Endothelial cell of umbilical vein (primary cell): Measurements from ENCODE around the gene OSBPL9. TPM values are rescaled to one million over a fixed set of nuclear protein-coding genes. Genes with fewer than 3 reads are reported as not detected.
A peak's percentile ranks its signal among the peaks of the same experiment; 100 is the strongest.

Source experiments
- BruUV-seq: library from RNA; stranded (reverse); fragments of 400-500 nt; replicated peaks from 2 replicates; lab custom pipeline; 2021; lab: Mats Ljungman, UMichigan
- CTCF ChIA-PET: fragments of 300-600, 350-600 bp; sonication (Branson Sonifier 250); formaldehyde crosslinking; loops from one replicate; lab custom pipeline; 2021; ENCODE audit warnings: antibody characterized with exemption, inconsistent platforms; lab: Charles Lee
- POLR2A ChIA-PET: fragments of 300-600, 350-600 bp; sonication (Branson Sonifier 250); formaldehyde crosslinking; loops from one replicate; lab custom pipeline; 2021; ENCODE audit warnings: antibody characterized with exemption, inconsistent platforms; lab: Charles Lee
- DNase-seq: peaks from one replicate; pipeline ENCODE4 v3.0.0-alpha.2; 2011; ENCODE audit warnings: low read depth, low spot score
- FAIRE-seq: peaks from 2 replicates; lab custom pipeline; 2011; peaks lifted over from hg19 to GRCh38; lab: Jason Lieb, UNC
- H2AFZ ChIP-seq: 2 replicates; pipeline ENCODE4 v1.6.0; 2012; ENCODE audit warnings: low read depth, low read length, control low read depth, inconsistent platforms
- H3K27ac ChIP-seq: 2 replicates; pipeline ENCODE4 v1.5.1; 2011; ENCODE audit warnings: low read depth, mild to moderate bottlenecking, control low read depth, low read length, moderate library complexity; ENCODE audit not compliant: insufficient read depth
- H3K27me3 ChIP-seq, 2 experiments: 2 replicates each; pipeline versions ENCODE4 v1.6.0 to v1.6.1; 2011; ENCODE audit warnings: low read length in 2 of 2, mixed read lengths in 1 of 2; ENCODE audit not compliant: control insufficient read depth in 2 of 2, insufficient read depth in 2 of 2
- H3K36me3 ChIP-seq, 2 experiments: 2 replicates in 1 of 2; 3 replicates in 1 of 2; pipeline ENCODE4 v1.5.1; 2011; ENCODE audit warnings: low read length in 2 of 2, mild to moderate bottlenecking in 1 of 2, moderate library complexity in 1 of 2; ENCODE audit not compliant: control insufficient read depth in 2 of 2, insufficient read depth in 2 of 2; ENCODE audit errors: extremely low read depth in 1 of 2
- H3K4me1 ChIP-seq: 3 replicates; pipeline ENCODE4 v1.5.1; 2011; ENCODE audit warnings: mild to moderate bottlenecking, low read length; ENCODE audit not compliant: control insufficient read depth, insufficient read depth; ENCODE audit errors: extremely low read depth
- H3K4me2 ChIP-seq: 2 replicates; pipeline ENCODE4 v1.6.1; 2011; ENCODE audit warnings: low read length, control low read depth, mixed read lengths; ENCODE audit not compliant: insufficient read depth
- H3K4me3 ChIP-seq, 3 experiments: fragments of 200-600 bp in 1 of 3; sonication (generic), shearing (Covaris generic) in 1 of 3; replicated peaks in 1 of 3; 2 replicates each; pipeline ENCODE4 v1.5.1; 2011 to 2016; ENCODE audit warnings: control low read depth in 3 of 3, low read length in 3 of 3, mild to moderate bottlenecking in 2 of 3, inconsistent platforms in 1 of 3, low read depth in 1 of 3, moderate library complexity in 1 of 3; ENCODE audit not compliant: insufficient read depth in 1 of 3
- H3K79me2 ChIP-seq: 2 replicates; pipeline ENCODE4 v1.6.0; 2012; ENCODE audit warnings: low read length, inconsistent platforms; ENCODE audit not compliant: control insufficient read depth, insufficient read depth
- H3K9ac ChIP-seq: replicated peaks from 2 replicates; pipeline ENCODE3; 2011; ENCODE audit warnings: low read length, control low read depth; ENCODE audit not compliant: insufficient read depth; ENCODE audit errors: extremely low read depth
- H3K9me1 ChIP-seq: replicated peaks from 3 replicates; pipeline ENCODE4 v1.6.0; 2011; ENCODE audit warnings: mild to moderate bottlenecking, low read length; ENCODE audit not compliant: control insufficient read depth, insufficient read depth; ENCODE audit errors: extremely low read depth
- H3K9me3 ChIP-seq: replicated peaks from 2 replicates; pipeline ENCODE4 v1.5.1; 2012; ENCODE audit warnings: low read length, inconsistent platforms; ENCODE audit not compliant: control insufficient read depth, insufficient read depth
- H4K20me1 ChIP-seq: replicated peaks from 2 replicates; pipeline ENCODE3; 2011; ENCODE audit warnings: mild to moderate bottlenecking, low read length; ENCODE audit not compliant: control insufficient read depth, insufficient read depth; ENCODE audit errors: extremely low read depth
- EZH2 ChIP-seq: IDR thresholded peaks from 2 replicates; pipeline ENCODE4 v1.6.1; 2012; ENCODE audit warnings: borderline replicate concordance, low read depth, mild to moderate bottlenecking, moderate library complexity, low read length, inconsistent platforms; ENCODE audit not compliant: severe bottlenecking
- FOS ChIP-seq: IDR thresholded peaks from 2 replicates; pipeline ENCODE4 v1.6.1; 2011; ENCODE audit warnings: mild to moderate bottlenecking, low read length, moderate library complexity, borderline replicate concordance; ENCODE audit not compliant: insufficient read depth
- GATA2 ChIP-seq: IDR thresholded peaks from 2 replicates; pipeline ENCODE4 v1.7.0; 2011; ENCODE audit warnings: low read depth, mild to moderate bottlenecking, moderate library complexity, mixed read lengths, low read length; ENCODE audit not compliant: insufficient read length, insufficient read depth
- JUN ChIP-seq: IDR thresholded peaks from 2 replicates; pipeline ENCODE4 v1.6.1; 2011; ENCODE audit warnings: borderline replicate concordance, low read depth; ENCODE audit not compliant: insufficient read length, insufficient read depth
- MYC ChIP-seq: IDR thresholded peaks from one replicate; pipeline ENCODE4 v1.6.1; 2011; ENCODE audit warnings: mild to moderate bottlenecking, low read depth, low read length
- POLR2A ChIP-seq: IDR thresholded peaks from 2 replicates; pipeline ENCODE4 v1.6.1; 2012; ENCODE audit warnings: low read depth, mild to moderate bottlenecking, control low read depth, low read length
- POLR2AphosphoS5 ChIP-seq: IDR thresholded peaks from 2 replicates; pipeline ENCODE4 v1.6.1; 2012; ENCODE audit warnings: low read depth, mild to moderate bottlenecking, control low read depth, low read length, moderate library complexity; ENCODE audit not compliant: insufficient read depth
- dilution Hi-C: fragments of 300-500 bp; cut with MboI; formaldehyde crosslinking; loops from one replicate; pipeline ENCODE4 v1.15.0; 2019; ENCODE audit warnings: low sequenced_read_pairs; ENCODE audit not compliant: extremely low pct_ligation_motif_present
- intact Hi-C: fragments of 100-400 bp; cut with micrococcal nuclease; formaldehyde crosslinking; loops from one replicate; pipeline ENCODE4 v1.10.0; 2022
- polyA plus RNA-seq, 4 experiments: library from polyadenylated mRNA; depleted of rRNA in 3 of 4; stranded (reverse) in 3 of 4; unstranded in 1 of 4; fragments of >200 nt; gene quantifications; 2 replicates each; pipeline versions ENCODE4 v1.2.1 to v1.2.3, GENCODE V29; 2011 to 2012; ENCODE audit warnings: missing spikeins in 1 of 4
- total RNA-seq: library from RNA; stranded (reverse); gene quantifications from 2 replicates; pipeline ENCODE4 v1.2.3, GENCODE V29; 2021
- TF ChIP-seq, protein P1 (sequence below): IDR thresholded peaks from 2 replicates; pipeline ENCODE4 v1.6.1; 2011; ENCODE audit not compliant: insufficient read depth, insufficient read length
- TF ChIP-seq, protein P2 (sequence below), 2 donors: IDR thresholded peaks; 1 replicate in 1 of 2; 2 replicates in 1 of 2; pipeline ENCODE4 v1.5.1; 2011; ENCODE audit warnings: low read length in 2 of 2, mild to moderate bottlenecking in 2 of 2, moderate library complexity in 2 of 2, control low read depth in 1 of 2, inconsistent platforms in 1 of 2, low read depth in 1 of 2; ENCODE audit not compliant: insufficient read depth in 1 of 2; ENCODE audit errors: extremely low read depth in 1 of 2

The OSBPL9 gene
- total and polyA plus RNA-seq, 2 donors (not counting 3 experiments of a cell fraction or from before 2014, with no cell fraction given): 46.2 to 80.3 TPM

DNA sequence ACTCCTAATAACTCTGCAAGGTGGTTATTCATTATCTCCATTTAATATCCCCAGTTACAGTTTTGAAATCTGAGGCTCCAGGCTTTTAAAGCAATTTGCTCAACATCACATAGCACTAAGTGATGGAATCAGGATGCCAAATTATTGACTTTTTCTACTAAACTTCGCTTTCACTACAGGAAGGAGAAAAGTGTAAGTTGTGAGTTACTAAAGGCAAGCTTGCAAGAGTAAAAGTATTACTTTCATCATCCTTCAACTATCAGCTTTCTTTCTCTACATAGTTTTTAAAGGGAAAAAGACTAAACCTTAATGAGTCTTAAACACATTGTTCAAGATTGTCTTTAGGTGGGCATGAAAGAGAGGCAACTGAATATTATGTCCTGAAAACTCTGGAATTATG, 1.8 kb downstream of the OSBPL9 start:
- no peaks in the 10 kb centered on the region for H4K20me1 ChIP-seq
- H2AFZ ChIP-seq: no peak overlapping the region
- H3K79me2 ChIP-seq: peaks cover 40% of the 10 kb centered on the region
- no peak for FAIRE-seq
- intact Hi-C loops: no loop called here
- dilution Hi-C loops: no loop called here
- peaks cover 33% of the 10 kb centered on the region for H3K4me1 ChIP-seq
- no peak overlapping the region for H3K9ac ChIP-seq
- H3K36me3 ChIP-seq: no peaks in the 10 kb centered on the region
- DNase-seq: no peak
- H3K27me3 ChIP-seq: no peaks in the 10 kb centered on the region
- H3K27ac ChIP-seq: no peak overlapping the region
- no peaks in the 10 kb centered on the region for H3K9me1 ChIP-seq
- no TSS peak for BruUV-seq
- H3K4me2 ChIP-seq: peak overlapping the region; percentile 29
- TF ChIP-seq, protein P1, sequence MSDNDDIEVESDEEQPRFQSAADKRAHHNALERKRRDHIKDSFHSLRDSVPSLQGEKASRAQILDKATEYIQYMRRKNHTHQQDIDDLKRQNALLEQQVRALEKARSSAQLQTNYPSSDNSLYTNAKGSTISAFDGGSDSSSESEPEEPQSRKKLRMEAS: no peak
- TF ChIP-seq MYC (no peak), GATA2 (no peak), POLR2AphosphoS5 (no peak)
- H3K9me3 ChIP-seq: no peaks in the 10 kb centered on the region
- POLR2A ChIA-PET: no interaction called here
- CTCF ChIA-PET: interaction anchor here (3.8 kb wide), 1 partner anchor 150 kb away, joined by 21 read pairs; no protein-coding TSS in a partner anchor
- H3K4me3 ChIP-seq: no peak overlapping the region

DNA sequence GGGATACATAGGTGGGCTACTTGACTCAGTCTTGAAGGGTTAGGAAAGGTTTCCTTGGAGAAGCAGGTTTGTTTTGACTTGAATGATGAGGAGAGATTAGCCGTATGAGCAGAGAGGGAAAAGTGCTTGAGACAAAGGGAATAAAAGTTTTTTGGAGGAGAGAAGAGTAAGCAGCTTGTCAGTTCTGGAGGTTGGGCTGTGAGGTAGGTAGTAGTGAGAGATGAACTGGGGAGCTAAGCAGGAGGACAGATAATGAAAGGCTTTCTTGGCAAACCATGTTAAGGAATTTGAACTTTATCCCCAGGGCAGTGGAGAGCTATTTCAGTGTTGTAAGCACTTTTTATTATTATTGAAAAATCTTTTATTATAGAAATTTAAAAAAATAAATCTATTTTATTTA, 3.6 kb downstream of the OSBPL9 start:
- Histone ChIP-seq H4K20me1 (no peaks in the 10 kb centered on the region), H3K4me1 (peaks cover 33% of the 10 kb centered on the region), H3K9ac (no peak overlapping the region), H3K4me2 (no peak overlapping the region), H3K27ac (no peak overlapping the region), H3K27me3 (no peaks in the 10 kb centered on the region), H3K4me3 (no peak overlapping the region), H2AFZ (no peak overlapping the region), H3K79me2 (peaks cover 40% of the 10 kb centered on the region), H3K36me3 (no peaks in the 10 kb centered on the region), H3K9me3 (no peaks in the 10 kb centered on the region), H3K9me1 (no peaks in the 10 kb centered on the region)
- FAIRE-seq (no peak), DNase-seq (no peak)
- CTCF ChIA-PET: interaction anchor here (3.8 kb wide), 1 partner anchor 148 kb away, joined by 21 read pairs; no protein-coding TSS in a partner anchor
- POLR2A ChIA-PET: no interaction called here
- TF ChIP-seq, protein P2, sequence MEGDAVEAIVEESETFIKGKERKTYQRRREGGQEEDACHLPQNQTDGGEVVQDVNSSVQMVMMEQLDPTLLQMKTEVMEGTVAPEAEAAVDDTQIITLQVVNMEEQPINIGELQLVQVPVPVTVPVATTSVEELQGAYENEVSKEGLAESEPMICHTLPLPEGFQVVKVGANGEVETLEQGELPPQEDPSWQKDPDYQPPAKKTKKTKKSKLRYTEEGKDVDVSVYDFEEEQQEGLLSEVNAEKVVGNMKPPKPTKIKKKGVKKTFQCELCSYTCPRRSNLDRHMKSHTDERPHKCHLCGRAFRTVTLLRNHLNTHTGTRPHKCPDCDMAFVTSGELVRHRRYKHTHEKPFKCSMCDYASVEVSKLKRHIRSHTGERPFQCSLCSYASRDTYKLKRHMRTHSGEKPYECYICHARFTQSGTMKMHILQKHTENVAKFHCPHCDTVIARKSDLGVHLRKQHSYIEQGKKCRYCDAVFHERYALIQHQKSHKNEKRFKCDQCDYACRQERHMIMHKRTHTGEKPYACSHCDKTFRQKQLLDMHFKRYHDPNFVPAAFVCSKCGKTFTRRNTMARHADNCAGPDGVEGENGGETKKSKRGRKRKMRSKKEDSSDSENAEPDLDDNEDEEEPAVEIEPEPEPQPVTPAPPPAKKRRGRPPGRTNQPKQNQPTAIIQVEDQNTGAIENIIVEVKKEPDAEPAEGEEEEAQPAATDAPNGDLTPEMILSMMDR (IDR thresholded peaks at IDR 0.05; ENCODE audit: extremely low read depth in 1 of 2, insufficient read depth in 1 of 2, low read depth in 1 of 2, low read length in 2 of 2): no peak
- TF ChIP-seq GATA2: no peak
- no peak for TF ChIP-seq EZH2
- no peak for TF ChIP-seq JUN
- no peak for TF ChIP-seq MYC
- no peak for TF ChIP-seq POLR2A
- no peak for TF ChIP-seq FOS
- TF ChIP-seq, protein P1: no peak
- TF ChIP-seq POLR2AphosphoS5: no peak
- intact Hi-C loops (no loop called here), dilution Hi-C loops (no loop called here)
- BruUV-seq: no TSS peak
